GM12872 (cell line): ENCODE results near the gene CLOCK.

Experiments used
- CTCF ChIP-seq: IDR thresholded peaks from 3 replicates; pipeline ENCODE4 v1.5.1; 2011; ENCODE audit warnings: low read depth, mild to moderate bottlenecking, low read length, moderate library complexity; ENCODE audit not compliant: insufficient read depth

CLOCK gene

GRCh38 chr4:55439023-55439422, 107.7 kb downstream of the CLOCK start:
- no peak for TF ChIP-seq CTCF

- TF ChIP-seq CTCF, result no peak
These were observed 108.4 kb downstream of the CLOCK start for GRCh38 chr4:55438314-55438713.

- TF ChIP-seq CTCF, result no peak
These were observed 108.9 kb downstream of the CLOCK start for GRCh38 chr4:55437823-55438222.

GRCh38 chr4:55437356-55437796, 109.3 kb downstream of the CLOCK start:
- no peak for TF ChIP-seq CTCF

GRCh38 chr4:55435141-55435841, 111.4 kb downstream of the CLOCK start:
- no peak for TF ChIP-seq CTCF

GRCh38 chr4:55431710-55432336, 114.9 kb downstream of the CLOCK start:
- TF ChIP-seq CTCF, result no peak

GRCh38 chr4:55424791-55425190, 121.9 kb downstream of the CLOCK start:
- TF ChIP-seq CTCF, result no peak
